HL-60 (cell line): Measurements from ENCODE around the gene NDUFV3.

Source experiments
- CTCF ChIP-seq: IDR thresholded peaks from one replicate; pipeline ENCODE4 v1.5.1; 2011; ENCODE audit warnings: low read length, control low read depth, inconsistent platforms; ENCODE audit not compliant: insufficient read depth
- GABPA ChIP-seq: IDR thresholded peaks from 2 replicates; pipeline ENCODE4 v1.6.1; 2012; ENCODE audit warnings: low read depth
- POLR2AphosphoS5 ChIP-seq: IDR thresholded peaks from 2 replicates; pipeline ENCODE4 v1.6.1; 2012; ENCODE audit warnings: low read depth
- REST ChIP-seq: IDR thresholded peaks from 2 replicates; pipeline ENCODE4 v1.6.1; 2012; ENCODE audit warnings: low read depth; ENCODE audit not compliant: insufficient replicate concordance

DNA sequence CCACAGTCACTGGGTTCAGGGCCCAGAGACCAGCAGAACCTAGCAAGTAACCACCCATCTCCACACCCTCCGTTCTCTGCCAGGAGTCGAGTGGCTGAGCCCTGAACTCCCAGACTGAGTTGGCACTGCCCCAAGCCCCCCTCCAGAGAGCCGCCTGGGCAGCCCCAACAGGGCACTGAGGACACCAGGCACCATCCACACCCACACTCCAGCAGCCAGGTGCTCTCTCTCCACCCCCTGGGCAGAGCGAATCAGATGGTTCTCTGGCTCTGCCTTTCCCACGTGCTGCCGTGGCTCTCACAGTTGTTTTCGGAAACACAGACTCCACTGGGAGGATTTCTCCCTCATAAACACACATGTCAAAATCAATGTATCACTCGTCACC lies 27.3 kb upstream of the NDUFV3 start:
- no peak for TF ChIP-seq CTCF
- no peak for TF ChIP-seq POLR2AphosphoS5
- no peak for TF ChIP-seq REST
- TF ChIP-seq GABPA: no peak
